HTERT RPE-1 (cell line): ENCODE measurements around the gene CSRNP3.
"Not testable (repeated sequence)": the region's sequence is repeated elsewhere in the genome, so short reads cannot be mapped to it uniquely, and the experiment has no call there.

Experiments used
- in situ Hi-C: fragments of 300-500 bp; cut with MboI; formaldehyde crosslinking; loops from 4 replicates; pipeline ENCODE4 v1.14.3; 2020; ENCODE audit warnings: low sequenced_read_pairs

Gene CSRNP3

DNA sequence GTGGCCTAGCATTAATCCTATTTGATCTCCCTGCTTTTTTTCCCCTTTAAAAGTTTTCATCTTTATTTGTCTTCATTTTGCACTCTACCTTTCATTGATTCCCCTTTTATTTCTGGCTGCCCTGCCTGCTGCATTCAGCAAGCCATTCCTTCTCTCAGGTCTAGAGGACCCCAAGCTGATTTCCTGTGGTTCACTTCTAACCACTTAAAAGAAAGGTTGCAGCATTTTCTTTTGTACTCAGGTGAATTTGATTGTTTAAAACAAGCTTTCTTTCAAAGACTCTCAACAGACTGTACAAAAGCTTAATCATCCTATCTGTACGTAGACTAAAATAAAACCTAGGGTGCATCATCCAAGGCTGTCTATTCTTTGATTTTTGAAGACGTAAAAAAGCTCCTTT lies 160.3 kb downstream of the CSRNP3 start:
- in situ Hi-C loops = no loop called here

DNA sequence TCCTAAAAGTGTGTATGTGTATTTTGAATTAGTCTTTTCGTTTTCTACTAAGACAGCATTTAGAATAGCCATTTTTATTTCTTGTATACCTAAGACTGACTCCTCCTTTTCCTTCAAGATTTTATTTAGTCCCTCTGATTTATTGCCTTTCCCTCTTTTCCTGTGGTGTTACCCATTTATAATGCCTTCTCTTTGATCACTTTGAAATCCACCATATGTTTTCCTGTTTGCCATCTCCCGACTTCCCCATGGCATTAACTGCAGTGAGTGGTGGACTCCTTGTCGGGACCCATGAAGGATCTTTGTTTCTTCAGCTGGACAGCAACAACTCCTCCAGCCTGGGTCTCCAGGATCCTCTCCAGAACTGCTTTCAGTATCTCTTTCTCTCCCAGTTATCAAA lies 160.7 kb downstream of the CSRNP3 start:
- in situ Hi-C loops = no loop called here

DNA sequence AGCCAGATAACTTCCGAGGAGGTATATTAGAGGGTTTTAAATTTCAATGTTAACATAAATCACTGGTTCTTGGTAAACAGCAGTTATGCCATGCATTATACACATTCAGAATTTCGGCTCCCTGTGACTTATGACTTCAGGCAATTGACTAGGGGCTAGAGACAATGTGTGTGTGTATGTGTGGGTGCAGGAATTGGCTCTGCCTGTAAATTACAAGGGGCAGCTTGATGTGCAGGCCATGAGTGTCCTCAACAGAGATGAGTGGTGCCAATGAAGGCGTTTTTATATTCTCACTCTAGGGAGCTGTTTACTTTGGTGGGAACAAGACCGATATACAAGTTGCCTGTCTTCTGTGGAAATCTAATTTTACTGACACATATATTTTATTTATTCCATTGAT lies 161.6 kb downstream of the CSRNP3 start:
- in situ Hi-C loops = no loop called here

DNA sequence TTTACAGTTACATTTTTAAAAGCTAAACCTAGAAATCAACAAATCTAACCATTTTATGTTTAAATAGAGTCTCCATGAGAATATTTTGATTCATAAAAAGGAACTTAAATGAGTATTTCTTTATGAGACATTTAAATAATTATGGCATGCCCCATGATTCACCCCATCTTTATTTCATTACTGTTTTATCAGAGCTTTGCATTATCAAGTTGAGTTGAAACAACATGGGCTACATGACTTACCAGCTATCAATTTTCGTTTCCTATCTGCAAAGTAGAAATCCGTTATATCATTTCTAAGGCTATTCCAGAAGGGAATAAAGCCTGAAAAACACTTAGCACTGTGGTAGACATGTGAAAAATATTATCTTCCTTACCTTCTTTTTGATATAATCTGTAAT lies 163.1 kb downstream of the CSRNP3 start:
- in situ Hi-C loops = no loop called here

DNA sequence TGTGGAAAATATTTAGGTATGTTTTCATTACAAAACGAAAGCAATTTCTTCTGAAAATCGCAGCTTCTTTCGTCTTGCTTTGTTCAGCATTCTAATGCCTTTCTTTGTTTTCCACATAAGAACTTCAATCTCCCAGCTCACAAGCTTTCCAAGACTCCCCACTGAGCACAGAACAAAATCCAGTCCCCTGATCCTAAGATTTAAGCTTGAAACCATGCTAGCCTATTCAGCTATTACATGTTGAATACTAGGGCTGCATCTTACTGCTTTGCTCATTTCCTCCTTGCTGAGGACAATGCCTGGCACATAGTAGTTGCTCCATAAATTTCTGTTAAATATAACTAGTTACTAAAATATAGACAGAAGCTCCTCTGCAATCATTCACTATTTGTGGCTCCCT lies 163.9 kb downstream of the CSRNP3 start:
- in situ Hi-C loops = no loop called here

DNA sequence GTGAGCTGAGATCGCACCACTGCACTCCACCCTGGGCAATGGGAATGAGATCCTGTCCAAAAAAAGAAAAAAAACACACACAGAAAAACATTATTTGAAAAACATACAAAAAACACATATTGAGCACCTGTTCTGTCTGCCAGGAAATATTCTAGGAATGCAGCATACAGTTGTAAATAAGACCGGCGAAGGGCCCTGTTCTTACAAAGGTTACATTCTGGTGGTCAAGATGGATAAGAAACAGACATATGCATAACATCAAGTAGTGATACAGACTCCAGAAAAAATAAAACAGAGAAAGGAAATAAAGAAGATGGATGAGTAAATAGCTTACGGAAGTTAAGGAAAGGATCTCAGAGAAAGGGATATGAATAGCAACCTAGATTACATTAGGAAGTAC lies 164.8 kb downstream of the CSRNP3 start:
- in situ Hi-C loops = no loop called here

DNA sequence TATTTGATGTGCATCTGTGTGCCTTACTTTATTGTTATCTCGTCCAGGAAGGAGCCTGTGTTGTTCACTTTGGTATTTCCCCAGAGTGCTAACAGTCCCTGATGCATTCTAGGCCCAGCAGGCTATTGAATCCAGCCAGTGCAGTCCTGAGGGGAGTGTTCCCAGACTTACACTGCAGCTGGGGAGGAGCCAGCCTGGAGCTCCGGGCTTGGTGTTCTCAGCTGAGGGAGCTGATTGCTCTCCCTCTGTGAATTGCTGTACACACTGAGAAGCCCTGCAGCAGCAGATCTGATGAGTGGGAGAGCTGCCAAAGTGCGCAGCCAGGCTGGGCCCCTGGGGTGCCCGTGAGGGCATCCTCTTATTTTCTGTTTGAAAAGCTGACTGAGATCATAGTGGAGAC lies 165.4 kb downstream of the CSRNP3 start:
- in situ Hi-C loops = no loop called here

DNA sequence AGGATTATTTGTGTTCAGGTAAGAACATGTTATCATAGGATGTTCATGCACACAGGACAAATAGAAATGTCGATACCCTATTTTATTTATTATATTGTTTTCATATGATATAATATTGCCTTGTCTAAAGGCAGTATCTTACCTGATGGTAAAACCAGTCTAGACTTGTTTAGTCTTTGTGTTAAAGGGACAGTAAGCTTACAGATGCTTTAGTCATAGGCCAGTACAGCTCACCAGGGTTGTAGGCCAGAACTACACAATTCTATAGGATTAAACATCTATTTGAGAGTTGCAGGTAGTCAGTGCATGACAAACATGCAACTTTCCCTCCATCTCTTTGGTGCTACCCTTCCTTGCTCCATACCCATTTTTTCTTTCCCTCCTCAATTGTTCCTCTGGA lies 166.0 kb downstream of the CSRNP3 start:
- in situ Hi-C loops = no loop called here

DNA sequence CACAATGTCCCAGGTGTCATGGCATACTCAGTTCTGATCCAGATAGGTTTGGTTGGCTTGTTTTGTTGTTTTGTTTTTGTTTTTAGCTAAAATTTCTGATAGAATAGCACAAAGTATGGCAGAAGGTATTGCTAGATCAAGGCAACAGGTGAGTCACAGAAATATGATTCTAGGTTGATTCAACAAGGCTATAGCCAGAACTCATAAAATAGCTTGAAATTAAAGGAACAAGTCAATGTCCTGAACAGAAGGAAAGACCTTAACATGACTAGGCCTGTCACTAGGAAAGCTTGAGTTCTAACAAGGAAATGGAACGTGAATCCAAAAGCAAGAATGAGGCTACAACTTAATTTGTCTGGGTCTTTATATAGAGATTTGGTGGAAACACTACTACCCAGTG lies 167.5 kb downstream of the CSRNP3 start:
- in situ Hi-C loops = no loop called here

DNA sequence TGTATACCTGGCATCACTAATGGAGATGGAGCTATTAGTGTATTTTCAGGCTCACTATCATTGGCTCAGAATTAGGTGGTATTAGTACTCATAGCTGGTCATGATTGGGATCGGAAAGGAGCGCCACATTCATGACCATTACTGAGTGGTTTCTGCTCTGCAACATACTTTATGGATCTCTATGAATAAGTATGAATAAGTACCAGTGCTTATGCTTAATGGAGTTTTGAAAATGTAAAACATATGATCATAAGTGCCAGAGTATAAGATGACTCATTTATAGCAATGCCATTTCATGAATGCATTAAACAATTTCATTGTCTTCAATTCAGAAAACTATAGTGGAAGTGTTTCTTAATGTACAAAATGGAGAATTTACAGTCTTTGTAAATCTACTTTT lies 167.9 kb downstream of the CSRNP3 start:
- in situ Hi-C loops = no loop called here

DNA sequence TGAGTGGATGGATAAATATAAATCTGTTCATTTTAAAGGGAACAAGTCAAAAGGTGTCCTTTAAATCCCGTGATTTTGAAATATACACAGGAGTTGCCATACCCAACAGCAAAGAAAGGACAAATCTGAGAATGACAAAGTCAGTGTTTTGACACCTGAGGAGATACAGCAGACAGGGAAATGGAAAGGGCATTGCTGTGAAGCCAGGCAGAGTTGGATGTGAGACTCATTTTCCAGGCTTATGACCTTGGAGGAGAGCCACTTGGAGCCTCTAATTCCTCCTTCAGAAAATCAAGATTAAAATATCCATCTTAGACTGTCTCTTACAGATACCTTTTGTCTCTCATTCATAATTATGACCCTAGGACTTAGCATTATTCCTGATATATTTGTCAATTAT lies 170.0 kb downstream of the CSRNP3 start:
- in situ Hi-C loops = no loop called here

DNA sequence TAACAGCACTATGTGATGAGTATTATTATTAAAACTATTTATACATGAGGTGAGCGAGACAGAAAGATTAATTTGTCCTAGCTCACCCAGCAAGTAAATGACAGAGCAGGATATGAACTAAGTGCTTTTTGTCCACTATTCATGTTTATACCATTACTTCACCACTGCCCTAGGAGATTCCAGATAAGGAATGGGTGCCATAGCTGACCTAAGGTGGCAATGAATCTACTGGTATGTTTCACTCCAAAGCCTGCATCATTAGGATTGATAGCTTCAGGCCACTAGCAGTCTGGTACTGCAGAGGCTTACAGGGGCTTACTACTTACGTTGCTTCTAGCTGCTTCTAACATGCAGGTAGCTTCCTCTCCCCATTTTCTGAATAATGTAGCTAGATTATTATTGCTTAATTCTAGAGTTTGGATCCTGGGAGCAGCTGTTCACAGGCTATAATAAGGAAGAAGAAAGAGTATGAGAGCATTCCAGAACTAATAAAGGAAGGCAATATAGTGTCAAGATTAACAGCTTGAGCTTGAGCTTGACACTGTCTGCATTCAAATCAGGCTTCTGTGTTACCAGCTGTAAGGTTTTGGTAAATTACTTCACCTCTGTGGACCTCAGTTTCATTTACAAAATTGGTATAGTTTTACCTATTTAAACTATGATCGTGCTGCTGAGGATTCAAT lies 170.9 kb downstream of the CSRNP3 start:
- in situ Hi-C loops = no loop called here

DNA sequence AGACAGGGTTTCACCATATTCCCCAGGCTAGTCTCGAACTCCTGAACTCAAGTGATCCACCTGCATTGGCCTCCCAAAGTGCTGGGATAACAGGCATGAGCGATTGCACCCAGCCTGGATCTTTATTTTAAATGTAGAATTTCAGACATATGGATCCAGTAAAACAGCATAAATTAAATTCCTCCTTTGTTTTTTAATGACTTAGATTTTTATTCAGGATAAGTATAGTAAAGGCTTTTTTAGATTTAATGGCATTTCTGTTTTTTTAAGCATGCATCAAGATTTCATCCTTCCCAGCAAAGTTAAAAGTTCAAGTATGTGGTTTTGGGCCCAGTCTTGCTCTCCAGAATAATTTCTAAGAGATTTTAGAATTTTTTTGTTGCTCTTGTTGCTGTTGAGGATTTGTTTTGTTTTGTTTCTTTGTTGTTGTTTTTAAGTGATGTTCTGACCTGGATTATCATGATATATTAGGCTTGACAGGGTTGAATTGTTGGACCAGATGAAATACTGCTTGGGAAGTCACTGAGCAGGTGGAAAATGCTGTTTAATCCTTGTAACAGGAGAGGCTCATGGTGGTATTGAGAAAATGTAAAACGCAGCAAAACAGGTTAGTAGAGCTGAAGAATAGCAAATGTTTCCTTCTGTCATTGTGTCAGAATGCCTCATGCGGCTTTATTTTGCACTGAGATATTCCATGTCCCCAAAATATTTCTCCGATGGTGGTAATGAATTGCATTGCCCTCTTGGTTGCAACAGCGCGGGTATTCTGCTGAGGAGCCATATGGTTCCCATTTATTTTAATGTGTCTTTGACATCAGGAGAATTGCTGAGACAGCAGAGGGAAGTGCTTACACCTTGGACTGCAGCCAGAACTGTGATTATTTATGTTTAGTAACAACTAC lies 176.7 kb downstream of the CSRNP3 start:
- in situ Hi-C loops = no loop called here

DNA sequence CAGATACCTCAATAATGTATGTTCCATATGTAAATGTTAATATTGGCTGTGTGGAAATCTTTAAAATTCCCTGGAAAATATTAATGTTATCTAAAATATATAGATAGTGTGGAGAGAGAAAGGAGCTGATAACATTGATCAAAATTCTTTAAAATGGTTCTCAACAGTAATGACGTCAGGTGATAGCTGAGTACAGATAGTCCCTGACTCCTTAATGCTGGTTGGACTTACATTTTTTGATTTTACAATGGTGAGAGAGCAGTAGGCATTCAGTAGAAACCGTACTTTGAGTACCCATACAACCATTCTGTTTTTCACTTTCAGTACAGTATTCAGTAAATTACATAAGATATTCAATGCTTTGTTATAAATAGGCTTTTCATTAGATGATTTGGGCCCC lies 177.9 kb downstream of the CSRNP3 start:
- in situ Hi-C loops = no loop called here

DNA sequence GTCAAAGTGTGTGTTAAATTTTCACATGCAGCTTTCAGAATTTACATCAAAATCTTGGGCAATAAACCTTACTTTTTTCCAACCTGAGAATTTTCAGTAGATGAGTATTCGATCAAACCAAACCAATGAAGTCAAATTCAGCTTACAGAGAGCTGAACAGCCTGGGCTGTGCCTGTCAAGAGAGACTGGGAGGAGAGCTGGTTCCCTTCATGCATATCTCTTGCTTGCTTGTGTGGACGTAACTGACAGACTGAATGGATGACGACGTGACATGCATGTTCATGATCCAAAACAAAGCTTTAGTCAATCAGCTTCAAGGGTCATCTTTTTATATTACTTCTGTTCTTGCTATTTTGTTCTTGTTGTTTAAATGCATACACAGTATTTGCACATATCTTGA lies 179.3 kb downstream of the CSRNP3 start:
- in situ Hi-C loops = no loop called here

DNA sequence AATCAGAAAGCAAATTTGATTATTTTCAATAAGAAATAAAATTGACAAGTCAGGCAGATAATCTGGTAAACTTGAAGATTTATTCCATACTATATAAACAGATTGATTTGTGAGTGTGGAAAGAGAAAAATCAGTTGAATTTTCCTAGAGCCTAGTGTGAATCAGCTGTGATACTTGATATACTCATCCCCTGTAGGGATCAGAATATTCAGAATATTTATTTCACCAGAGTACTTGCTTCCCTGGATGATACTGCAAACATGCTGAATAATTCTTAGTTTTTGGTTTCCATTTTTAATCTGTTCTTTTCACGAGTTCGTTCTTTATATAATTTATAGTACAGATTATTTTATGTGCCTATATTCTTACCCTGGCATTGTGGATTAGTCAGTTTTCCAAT lies 181.7 kb downstream of the CSRNP3 start:
- in situ Hi-C loops = no loop called here

DNA sequence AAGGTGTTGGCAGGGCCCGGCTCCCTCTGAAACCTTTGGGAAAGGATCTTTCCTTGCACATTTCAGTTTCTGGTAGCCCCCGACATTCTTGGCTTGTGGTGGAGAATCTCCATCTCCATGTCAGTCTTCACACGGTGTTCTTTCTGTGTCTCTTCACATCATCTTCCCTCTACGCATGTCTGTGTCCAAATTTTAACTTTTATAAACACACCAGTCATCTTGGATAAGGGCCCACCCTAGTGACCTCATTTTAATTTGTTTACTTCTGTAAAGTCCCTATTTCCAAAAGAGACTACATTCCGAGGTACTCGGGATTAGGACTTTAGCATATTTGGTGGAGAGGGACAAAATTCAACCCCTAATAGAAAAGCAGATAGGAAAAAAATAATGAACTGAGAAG lies 186.2 kb downstream of the CSRNP3 start:
- in situ Hi-C loops = no loop called here

DNA sequence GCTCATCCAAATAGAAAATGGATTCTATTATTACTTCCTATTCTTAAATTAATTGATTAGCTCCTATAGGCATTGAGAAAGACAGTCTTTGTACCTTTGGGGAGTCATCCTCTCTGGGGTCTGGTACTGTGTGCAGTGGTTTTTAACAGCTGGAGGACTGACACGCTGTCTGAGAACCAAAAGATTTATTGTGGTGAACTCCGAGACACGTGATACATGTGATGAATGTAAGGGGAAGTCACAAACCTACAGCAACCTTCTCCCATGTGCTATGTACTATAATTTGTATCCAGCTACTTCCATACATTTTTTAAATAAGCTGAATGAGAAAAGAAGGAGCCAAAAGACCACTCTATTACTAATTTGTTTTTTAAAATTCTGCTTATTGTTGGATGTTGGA lies 190.9 kb downstream of the CSRNP3 start:
- in situ Hi-C loops = no loop called here

DNA sequence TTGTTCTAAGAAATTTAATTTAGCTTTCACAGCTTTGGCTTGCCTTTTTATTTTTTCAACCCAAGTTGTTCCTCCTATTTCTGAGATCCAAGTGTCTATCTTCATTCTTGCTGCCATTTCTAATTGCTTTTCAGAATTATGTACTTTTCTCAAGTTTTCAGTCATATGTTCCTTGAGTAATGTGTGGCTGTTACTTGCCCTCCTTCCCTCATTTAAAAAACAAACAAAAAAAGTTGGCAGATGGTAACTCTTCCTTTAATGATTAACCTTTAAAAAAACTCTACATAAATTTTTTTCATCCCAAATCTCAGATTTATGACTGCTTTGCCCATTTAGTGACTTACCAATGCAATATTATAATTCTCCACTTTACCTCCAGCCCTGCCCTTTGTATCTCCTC lies 193.2 kb downstream of the CSRNP3 start:
- in situ Hi-C loops = no loop called here

DNA sequence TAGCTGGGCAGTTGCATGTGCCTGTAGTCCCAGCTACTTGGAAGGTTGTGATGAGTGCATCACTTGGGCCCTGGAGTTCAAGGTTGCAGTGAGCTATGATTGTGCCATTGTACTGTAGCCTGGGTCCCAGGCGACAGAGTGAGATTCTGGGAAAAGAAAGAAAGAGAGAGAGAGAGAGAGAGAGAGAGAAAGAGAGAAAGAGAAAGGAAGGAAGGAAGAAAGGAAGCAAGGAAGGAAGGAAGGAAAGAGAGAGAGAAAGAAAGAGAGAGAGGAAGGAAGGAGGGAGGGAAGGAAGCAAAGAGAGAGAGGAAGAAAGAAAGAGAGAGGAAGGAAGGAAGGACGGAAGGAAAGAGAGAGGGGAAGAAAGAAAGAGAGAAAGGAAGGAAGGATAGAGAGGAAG lies 196.1 kb downstream of the CSRNP3 start:
- in situ Hi-C loops = no loop called here

DNA sequence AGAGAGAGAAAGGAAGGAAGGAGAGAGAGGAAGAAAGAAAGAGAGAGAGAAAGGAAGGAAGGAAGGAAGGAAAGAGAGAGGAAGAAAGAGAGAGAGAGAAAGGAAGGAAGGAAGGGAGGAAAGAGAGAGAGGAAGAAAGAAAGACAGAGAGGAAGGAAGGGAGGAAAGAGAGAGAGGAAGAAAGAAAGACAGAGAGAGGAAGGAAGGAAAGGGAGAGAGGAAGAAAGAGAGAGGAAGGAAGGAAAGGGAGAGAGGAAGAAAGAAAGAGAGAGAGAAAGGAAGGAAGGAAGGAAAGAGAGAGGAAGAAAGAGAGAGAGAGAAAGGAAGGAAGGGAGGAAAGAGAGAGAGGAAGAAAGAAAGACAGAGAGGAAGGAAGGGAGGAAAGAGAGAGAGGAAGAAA lies 196.6 kb downstream of the CSRNP3 start:
- in situ Hi-C loops = not testable (repeated sequence)

DNA sequence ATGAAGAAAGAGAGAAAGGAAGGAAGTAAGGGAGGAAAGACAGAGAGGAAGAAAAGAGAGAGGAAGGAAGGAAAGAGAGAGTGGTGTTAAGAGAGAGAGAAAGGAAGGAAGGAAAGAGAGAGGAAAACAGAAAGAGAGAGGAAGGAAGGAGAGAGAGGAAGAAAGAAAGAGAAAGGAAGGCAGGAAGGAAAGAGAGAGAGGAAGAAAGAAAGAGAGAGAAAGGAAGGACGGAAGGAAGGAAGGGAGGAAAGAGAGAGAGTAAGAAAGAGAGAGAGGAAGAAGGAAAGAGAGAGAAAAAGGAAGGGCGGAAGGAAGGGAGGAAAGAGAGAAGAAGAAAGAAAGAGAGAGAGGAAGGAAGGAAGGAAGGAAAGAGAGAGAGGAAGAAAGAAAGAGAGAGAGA lies 197.1 kb downstream of the CSRNP3 start:
- in situ Hi-C loops = no loop called here

DNA sequence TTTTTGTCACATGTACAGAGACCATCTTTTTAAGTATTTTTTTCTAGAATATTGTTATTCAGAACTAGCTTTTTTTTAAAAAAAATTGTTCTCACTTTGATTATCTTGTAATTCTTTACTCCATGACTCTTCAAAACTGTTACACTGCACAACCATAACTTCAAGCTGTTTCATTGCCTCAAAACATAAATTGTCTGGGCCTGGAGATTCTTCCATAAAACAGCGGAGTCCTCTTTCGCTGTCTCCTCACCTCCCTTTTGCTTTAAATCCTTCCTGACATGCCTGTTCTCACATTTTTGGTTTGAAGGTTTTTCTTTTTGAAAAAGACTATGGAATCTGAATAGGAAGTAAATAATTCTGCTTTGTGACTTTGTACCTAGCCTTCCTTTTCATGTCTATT lies 197.9 kb downstream of the CSRNP3 start:
- in situ Hi-C loops = no loop called here
